ENCODE results near the gene NYNRIN. TPM values are rescaled to one million over a fixed set of nuclear protein-coding genes. Genes with fewer than 3 reads are reported as not detected.

The NYNRIN gene
- total RNA-seq, result 37.2 TPM

GRCh38 chr14:24398653-24399446 is at the start of gene NYNRIN:
NYNRIN (plus strand) TSS chr14:24399003; CDS start chr14:24399247, 244 bp downstream.

GRCh38 chr14:24367514-24368211 is 31.1 kb upstream of the NYNRIN start, which contains the start of gene NFATC4:
NFATC4 (plus strand) TSS chr14:24368184; CDS start chr14:24368341, 157 bp downstream.

GRCh38 chr14:24429395-24430142 is 30.8 kb downstream of the NYNRIN start, which contains the start of the genes CBLN3 and KHNYN:
CBLN3 (minus strand) TSS chr14:24429668; CDS start chr14:24429054, 614 bp downstream.
KHNYN (plus strand) TSS chr14:24429954; CDS start chr14:24430731, 777 bp downstream.

GRCh38 chr14:24442240-24443052 is 43.6 kb downstream of the NYNRIN start, which contains the start of gene SDR39U1:
SDR39U1 (minus strand) TSS chr14:24442776; CDS start chr14:24442769, 7 bp downstream.

Small RNA genes within 50 kb of the gene (small RNA-seq; reads per million reads assigned to genes)
- not detected for gene RF00026 (ENCODE audit: low replicate concordance)

Other genes starting within 250 kb of the NYNRIN start
- 58.3 TPM for gene IRF9, start 237.7 kb upstream of the NYNRIN start, total RNA-seq
- 28.1 TPM for gene REC8, start 226.9 kb upstream of the NYNRIN start, total RNA-seq
- gene IPO4, start 210.2 kb upstream of the NYNRIN start, total RNA-seq, result 56.7 TPM
- 51.6 TPM for gene TM9SF1, start 203.6 kb upstream of the NYNRIN start, total RNA-seq
- gene TSSK4, start 193.3 kb upstream of the NYNRIN start, total RNA-seq, result not detected
- gene CHMP4A, start 185.5 kb upstream of the NYNRIN start, total RNA-seq, result 21.8 TPM
- gene MDP1, start 182.9 kb upstream of the NYNRIN start, total RNA-seq, result 14.4 TPM
- 56.1 TPM for gene NEDD8, start 166.6 kb upstream of the NYNRIN start, total RNA-seq
- gene GMPR2, start 166.1 kb upstream of the NYNRIN start, total RNA-seq, result 60.7 TPM
- 48.2 TPM for gene TINF2, start 156.4 kb upstream of the NYNRIN start, total RNA-seq
- gene TGM1, start 135.8 kb upstream of the NYNRIN start, total RNA-seq, result 0.29 TPM
- 18.9 TPM for gene RABGGTA, start 127.4 kb upstream of the NYNRIN start, total RNA-seq
- 29.6 TPM for gene DHRS1, start 99.2 kb upstream of the NYNRIN start, total RNA-seq
- gene NOP9, start 99.2 kb upstream of the NYNRIN start, total RNA-seq, result 18.5 TPM
- 13.8 TPM for gene CIDEB, start 91.0 kb upstream of the NYNRIN start, total RNA-seq
- gene LTB4R2, start 88.9 kb upstream of the NYNRIN start, total RNA-seq, result 9.1 TPM
- 6.7 TPM for gene LTB4R, start 87.5 kb upstream of the NYNRIN start, total RNA-seq
- gene ADCY4, start 63.9 kb upstream of the NYNRIN start, total RNA-seq, result 29.7 TPM
- 4.3 TPM for gene RIPK3, start 59.0 kb upstream of the NYNRIN start, total RNA-seq
- 53.0 TPM for gene NFATC4, start 30.8 kb upstream of the NYNRIN start, total RNA-seq
- gene CBLN3, start 30.7 kb downstream of the NYNRIN start, total RNA-seq, result 2.6 TPM
- gene KHNYN, start 31.0 kb downstream of the NYNRIN start, total RNA-seq, result 47.3 TPM
- 28.1 TPM for gene SDR39U1, start 43.8 kb downstream of the NYNRIN start, total RNA-seq
- not detected for gene CMA1, start 109.3 kb downstream of the NYNRIN start, total RNA-seq
- gene CTSG, start 177.2 kb downstream of the NYNRIN start, total RNA-seq, result 27.3 TPM
- gene GZMH, start 210.7 kb downstream of the NYNRIN start, total RNA-seq, result not detected
- 1.4 TPM for gene GZMB, start 235.2 kb downstream of the NYNRIN start, total RNA-seq

Data from metanephros (tissue), 2 donors.